ENCODE data around the gene LIN7A. TPM values are rescaled to one million over a fixed set of nuclear protein-coding genes. Genes with fewer than 3 reads are reported as not detected.

Gene LIN7A
- total RNA-seq, 1 donor, result 6.5 TPM

GRCh38 chr12:80912901-80913770 lies 24.6 kb downstream of the LIN7A start:
- peak overlapping the region; percentile 25 for H2AFZ ChIP-seq (ENCODE audit: low read length)
- H4K20me1 ChIP-seq (ENCODE audit: insufficient read depth, low read length), result peaks cover 3% of the 10 kb centered on the region
- no peak for DNase-seq (ENCODE audit: insufficient read length, low spot score, missing footprints)
- no peak for TF ChIP-seq CTCF (IDR thresholded peaks at IDR 0.05; ENCODE audit: extremely low read depth, low read depth, low read length)
- no peaks in the 10 kb centered on the region for H3K36me3 ChIP-seq (ENCODE audit: insufficient read depth, low read length)
- no peak overlapping the region for H3K27ac ChIP-seq (ENCODE audit: low read depth, low read length)
- H3K9me3 ChIP-seq (ENCODE audit: low read depth, low read length), result no peaks in the 10 kb centered on the region
- no peaks in the 10 kb centered on the region for H3K4me1 ChIP-seq (ENCODE audit: insufficient read depth, low read length)
- peaks cover 11% of the 10 kb centered on the region for H3K79me2 ChIP-seq (ENCODE audit: insufficient read depth, low read length)
- no peaks in the 10 kb centered on the region for H3K27me3 ChIP-seq (ENCODE audit: insufficient read depth, low read length)
- peak overlapping the region; percentile 25 for H3K4me3 ChIP-seq (ENCODE audit: insufficient read depth, low read length)
- peak overlapping the region; percentile 42 for H3K4me2 ChIP-seq (ENCODE audit: insufficient read depth, low read length)

GRCh38 chr12:80909370-80909769 lies 28.4 kb downstream of the LIN7A start:
- no peaks in the 10 kb centered on the region for H3K27me3 ChIP-seq (ENCODE audit: insufficient read depth, low read length)
- no peaks in the 10 kb centered on the region for H3K4me1 ChIP-seq (ENCODE audit: insufficient read depth, low read length)
- H4K20me1 ChIP-seq (ENCODE audit: insufficient read depth, low read length), result peaks cover 3% of the 10 kb centered on the region
- peaks cover 6% of the 10 kb centered on the region for H3K79me2 ChIP-seq (ENCODE audit: insufficient read depth, low read length)
- no peak overlapping the region for H3K4me2 ChIP-seq (ENCODE audit: insufficient read depth, low read length)
- H3K9me3 ChIP-seq (ENCODE audit: low read depth, low read length), result no peaks in the 10 kb centered on the region
- no peak for TF ChIP-seq CTCF (IDR thresholded peaks at IDR 0.05; ENCODE audit: extremely low read depth, low read depth, low read length)
- H3K4me3 ChIP-seq (ENCODE audit: insufficient read depth, low read length), result no peak overlapping the region
- H2AFZ ChIP-seq (ENCODE audit: low read length), result no peak overlapping the region
- DNase-seq (ENCODE audit: insufficient read length, low spot score, missing footprints), result no peak
- H3K27ac ChIP-seq (ENCODE audit: low read depth, low read length), result no peak overlapping the region
- no peaks in the 10 kb centered on the region for H3K36me3 ChIP-seq (ENCODE audit: insufficient read depth, low read length)

GRCh38 chr12:80902711-80903110 lies 35.0 kb downstream of the LIN7A start:
- Histone ChIP-seq H3K4me3 (ENCODE audit: insufficient read depth, low read length) (no peak overlapping the region), H3K9me3 (ENCODE audit: low read depth, low read length) (no peaks in the 10 kb centered on the region), H3K4me1 (ENCODE audit: insufficient read depth, low read length) (no peaks in the 10 kb centered on the region), H3K4me2 (ENCODE audit: insufficient read depth, low read length) (no peak overlapping the region), H2AFZ (ENCODE audit: low read length) (no peak overlapping the region), H3K79me2 (ENCODE audit: insufficient read depth, low read length) (no peaks in the 10 kb centered on the region), H3K27ac (ENCODE audit: low read depth, low read length) (no peak overlapping the region), H3K36me3 (ENCODE audit: insufficient read depth, low read length) (no peaks in the 10 kb centered on the region), H3K27me3 (ENCODE audit: insufficient read depth, low read length) (no peaks in the 10 kb centered on the region), H4K20me1 (ENCODE audit: insufficient read depth, low read length) (no peaks in the 10 kb centered on the region)
- DNase-seq (ENCODE audit: insufficient read length, low spot score, missing footprints), result no peak
- no peak for TF ChIP-seq CTCF (IDR thresholded peaks at IDR 0.05; ENCODE audit: extremely low read depth, low read depth, low read length)

- no peaks in the 10 kb centered on the region for H3K4me1 ChIP-seq (ENCODE audit: insufficient read depth, low read length)
- no peaks in the 10 kb centered on the region for H3K27me3 ChIP-seq (ENCODE audit: insufficient read depth, low read length)
- no peaks in the 10 kb centered on the region for H3K36me3 ChIP-seq (ENCODE audit: insufficient read depth, low read length)
- H3K4me3 ChIP-seq (ENCODE audit: insufficient read depth, low read length), result no peak overlapping the region
- H3K4me2 ChIP-seq (ENCODE audit: insufficient read depth, low read length), result no peak overlapping the region
- H3K9me3 ChIP-seq (ENCODE audit: low read depth, low read length), result no peaks in the 10 kb centered on the region
- H3K27ac ChIP-seq (ENCODE audit: low read depth, low read length), result no peak overlapping the region
- TF ChIP-seq CTCF (IDR thresholded peaks at IDR 0.05; ENCODE audit: extremely low read depth, low read depth, low read length), result no peak
- no peaks in the 10 kb centered on the region for H3K79me2 ChIP-seq (ENCODE audit: insufficient read depth, low read length)
- no peak for DNase-seq (ENCODE audit: insufficient read length, low spot score, missing footprints)
- no peak overlapping the region for H2AFZ ChIP-seq (ENCODE audit: low read length)
- H4K20me1 ChIP-seq (ENCODE audit: insufficient read depth, low read length), result no peaks in the 10 kb centered on the region
These were observed 36.1 kb downstream of the LIN7A start for GRCh38 chr12:80901661-80902060.
